CD14-positive monocyte (primary cell): ENCODE measurements around the gene NAPG. TPM values are rescaled to one million over a fixed set of nuclear protein-coding genes. Genes with fewer than 3 reads are reported as not detected.

Experiments used
- DNase-seq, 3 donors: peaks; one replicate each; pipeline ENCODE4 v3.0.0-alpha.2; 2011 to 2022
- H2AFZ ChIP-seq: 2 replicates; pipeline ENCODE4 v1.6.0; 2012; ENCODE audit warnings: mild to moderate bottlenecking, low read depth, low read length, inconsistent platforms; ENCODE audit not compliant: insufficient read depth, poor library complexity, severe bottlenecking
- H3K27ac ChIP-seq, 2 donors: 1 replicate in 1 of 2; 2 replicates in 1 of 2; pipeline ENCODE4 v1.5.1; 2012 to 2013; ENCODE audit warnings: low read length in 2 of 2, control low read depth in 1 of 2, inconsistent platforms in 1 of 2, low read depth in 1 of 2, mild to moderate bottlenecking in 1 of 2
- H3K27me3 ChIP-seq, 2 donors: one replicate each; pipeline versions ENCODE4 v1.6.0 to v1.6.1; 2011 to 2013; ENCODE audit warnings: low read length in 2 of 2; ENCODE audit not compliant: control insufficient read depth in 2 of 2, insufficient read depth in 2 of 2
- H3K36me3 ChIP-seq, 2 donors: replicated peaks in 1 of 2; 1 replicate in 1 of 2; 2 replicates in 1 of 2; pipeline versions ENCODE4 v1.5.1 to v1.6.1; 2012 to 2013; ENCODE audit warnings: low read length in 2 of 2, control low read depth in 1 of 2, inconsistent platforms in 1 of 2, mild to moderate bottlenecking in 1 of 2; ENCODE audit not compliant: insufficient read depth in 2 of 2, control insufficient read depth in 1 of 2
- H3K4me1 ChIP-seq, 2 donors: 1 replicate in 1 of 2; 2 replicates in 1 of 2; pipeline versions ENCODE4 v1.5.1 to v1.6.1; 2012 to 2013; ENCODE audit warnings: low read length in 2 of 2, control low read depth in 1 of 2, inconsistent platforms in 1 of 2, mild to moderate bottlenecking in 1 of 2, moderate library complexity in 1 of 2; ENCODE audit not compliant: insufficient read depth in 2 of 2, control insufficient read depth in 1 of 2
- H3K4me2 ChIP-seq: replicated peaks from 2 replicates; pipeline ENCODE3; 2012; ENCODE audit warnings: low read length, moderate library complexity, mild to moderate bottlenecking; ENCODE audit not compliant: poor library complexity, severe bottlenecking; ENCODE audit errors: extremely low read depth
- H3K4me3 ChIP-seq, 3 experiments: fragments of 200-600 bp in 1 of 3; sonication (generic) in 1 of 3; replicated peaks in 1 of 3; 1 replicate in 2 of 3; 2 replicates in 1 of 3; pipeline ENCODE4 v1.5.1; 2011 to 2013; ENCODE audit warnings: low read length in 3 of 3, mild to moderate bottlenecking in 3 of 3, control low read depth in 2 of 3, low read depth in 2 of 3, inconsistent platforms in 1 of 3, moderate library complexity in 1 of 3
- H3K79me2 ChIP-seq: 2 replicates; pipeline ENCODE4 v1.6.0; 2012; ENCODE audit warnings: mild to moderate bottlenecking, control low read depth, inconsistent platforms, low read length, moderate library complexity; ENCODE audit not compliant: insufficient read depth
- H3K9ac ChIP-seq: 2 replicates; pipeline ENCODE4 v1.6.0; 2017; ENCODE audit warnings: low read length, mild to moderate bottlenecking; ENCODE audit not compliant: insufficient read depth, poor library complexity, severe bottlenecking
- H3K9me3 ChIP-seq, 2 donors: replicated peaks in 1 of 2; 1 replicate in 1 of 2; 2 replicates in 1 of 2; pipeline versions ENCODE4 v1.5.1 to v1.6.1; 2012 to 2013; ENCODE audit warnings: low read length in 2 of 2, control low read depth in 1 of 2; ENCODE audit not compliant: control insufficient read depth in 1 of 2, insufficient read depth in 1 of 2
- H4K20me1 ChIP-seq: 2 replicates; pipeline ENCODE4 v1.6.0; 2012; ENCODE audit warnings: mild to moderate bottlenecking, low read length, control low read depth, moderate library complexity; ENCODE audit not compliant: insufficient read depth
- H3K27ac Mint-ChIP-seq, 7 donors: one replicate each; pipeline ENCODE4 v1.8.0; 2020; ENCODE audit warnings: mild to moderate bottlenecking in 7 of 7, mixed read lengths in 7 of 7, moderate library complexity in 6 of 7, inconsistent platforms in 2 of 7
- H3K27me3 Mint-ChIP-seq, 3 donors: one replicate each; pipeline ENCODE4 v1.8.0; 2021 to 2022; ENCODE audit warnings: low read depth in 3 of 3, mild to moderate bottlenecking in 3 of 3, mixed read lengths in 3 of 3, moderate library complexity in 3 of 3, inconsistent platforms in 1 of 3
- H3K36me3 Mint-ChIP-seq, 2 donors: one replicate each; pipeline ENCODE4 v1.8.0; 2020; ENCODE audit warnings: mixed read lengths in 2 of 2, inconsistent platforms in 1 of 2, mild to moderate bottlenecking in 1 of 2
- H3K4me1 Mint-ChIP-seq: one replicate; pipeline ENCODE4 v1.8.0; 2020; ENCODE audit warnings: mild to moderate bottlenecking, mixed read lengths
- H3K4me3 Mint-ChIP-seq, 2 donors: one replicate each; pipeline ENCODE4 v1.8.0; 2020; ENCODE audit warnings: mild to moderate bottlenecking in 2 of 2, mixed read lengths in 2 of 2, moderate library complexity in 1 of 2
- H3K9me3 Mint-ChIP-seq, 7 donors: one replicate each; pipeline ENCODE4 v1.8.0; 2020 to 2022; ENCODE audit warnings: mixed read lengths in 7 of 7, mild to moderate bottlenecking in 6 of 7, moderate library complexity in 6 of 7, inconsistent platforms in 2 of 7
- CTCF ChIP-seq: fragments of 200-600 bp; IDR thresholded peaks from one replicate; pipeline ENCODE4 v1.8.0; 2022; ENCODE audit warnings: antibody characterized with exemption, mild to moderate bottlenecking
- WGBS: methylation state at CpG from one replicate; pipeline ENCODE4 v1.1.5; 2013; ENCODE audit warnings: missing lambda C conversion rate; ENCODE audit not compliant: insufficient coverage; 5-methylcytosine and 5-hydroxymethylcytosine counted together
- intact Hi-C, 2 donors: fragments of 100-400 bp; cut with micrococcal nuclease; formaldehyde crosslinking; loops; one replicate each; pipeline versions ENCODE4 v1.15.0 to v1.15.1; 2023
- polyA plus RNA-seq, 3 donors: library from polyadenylated mRNA; depleted of rRNA in 1 of 3; unstranded in 2 of 3; stranded (reverse) in 1 of 3; fragments of 300-500 nt in 2 of 3; fragments of >200 nt in 1 of 3; fragmentation: Illumina TruSeq in 2 of 3; gene quantifications; 1 replicate in 2 of 3; 2 replicates in 1 of 3; pipeline ENCODE4 v1.2.3, GENCODE V29; 2012 to 2021

NAPG gene
- polyA plus RNA-seq, 3 donors: 14.8 to 17.5 (median 15.9) TPM

- Histone ChIP-seq H3K27me3 (no peaks in the 10 kb centered on the region), H3K36me3 (no peaks in the 10 kb centered on the region), H3K27ac (no peak overlapping the region), H3K4me2 (no peak overlapping the region), H3K9me3 (peaks cover 0 to 13% of the 10 kb centered on the region in 2 donors), H3K79me2 (no peaks in the 10 kb centered on the region), H3K4me1 (peaks cover 0 to 9% of the 10 kb centered on the region in 2 donors), H2AFZ (no peak overlapping the region), H4K20me1 (no peaks in the 10 kb centered on the region), H3K9ac (no peak overlapping the region), H3K4me3 (no peak overlapping the region)
- Mint-ChIP-seq H3K4me1 (peaks cover 8% of the 10 kb centered on the region), H3K27ac (peak overlapping the region in 1 of 7 donors; percentile 8), H3K36me3 (peaks cover 2 to 3% of the 10 kb centered on the region in 2 donors), H3K9me3 (peaks cover 6 to 24% (median 12%) of the 10 kb centered on the region in 7 donors), H3K27me3 (peaks cover 0 to 4% (median 0%) of the 10 kb centered on the region in 3 donors), H3K4me3 (no peak overlapping the region)
- WGBS: 87% methylated on average over 5 of the region's 12 CpGs
- no peak for TF ChIP-seq CTCF
- intact Hi-C loops: no loop called here
- DNase-seq: no peak
Measured at GRCh38 chr18:10579079-10579867, 53.4 kb downstream of the NAPG start.

- H3K27me3 Mint-ChIP-seq: peaks cover 0 to 4% (median 0%) of the 10 kb centered on the region in 3 donors
- no peaks in the 10 kb centered on the region for H4K20me1 ChIP-seq
- H3K9me3 Mint-ChIP-seq: peaks cover 6 to 24% (median 12%) of the 10 kb centered on the region in 7 donors
- no peak overlapping the region for H3K4me3 ChIP-seq
- H3K9ac ChIP-seq: no peak overlapping the region
- H2AFZ ChIP-seq: no peak overlapping the region
- H3K27ac Mint-ChIP-seq: peak overlapping the region in 2 of 7 donors; percentile 59 to 70
- H3K4me1 Mint-ChIP-seq: peaks cover 8% of the 10 kb centered on the region
- DNase-seq: no peak
- H3K4me1 ChIP-seq: peaks cover 0 to 9% of the 10 kb centered on the region in 2 donors
- H3K4me3 Mint-ChIP-seq: no peak overlapping the region
- H3K36me3 ChIP-seq: no peaks in the 10 kb centered on the region
- 100% methylated on average over 4 of the region's 4 CpGs for WGBS
- no peak for TF ChIP-seq CTCF
- H3K4me2 ChIP-seq: no peak overlapping the region
- intact Hi-C loops: no loop called here
- peaks cover 2 to 3% of the 10 kb centered on the region in 2 donors for H3K36me3 Mint-ChIP-seq
- H3K9me3 ChIP-seq: peaks cover 0 to 13% of the 10 kb centered on the region in 2 donors
- H3K79me2 ChIP-seq: no peaks in the 10 kb centered on the region
- H3K27ac ChIP-seq: no peak overlapping the region
- no peaks in the 10 kb centered on the region for H3K27me3 ChIP-seq
Measured at GRCh38 chr18:10580215-10580614, 54.4 kb downstream of the NAPG start.
